Activated T-cell treated with anti-CD3 and anti-CD28 coated beads for 1 hour (primary cell): ENCODE measurements around the gene S100A14.
"Not testable (repeated sequence)": the region's sequence is repeated elsewhere in the genome, so short reads cannot be mapped to it uniquely, and the experiment has no call there.

ENCODE experiments used
- DNase-seq: peaks from one replicate; pipeline ENCODE4 v3.0.0-alpha.2; 2020; ENCODE audit warnings: low read depth

The S100A14 gene

DNA sequence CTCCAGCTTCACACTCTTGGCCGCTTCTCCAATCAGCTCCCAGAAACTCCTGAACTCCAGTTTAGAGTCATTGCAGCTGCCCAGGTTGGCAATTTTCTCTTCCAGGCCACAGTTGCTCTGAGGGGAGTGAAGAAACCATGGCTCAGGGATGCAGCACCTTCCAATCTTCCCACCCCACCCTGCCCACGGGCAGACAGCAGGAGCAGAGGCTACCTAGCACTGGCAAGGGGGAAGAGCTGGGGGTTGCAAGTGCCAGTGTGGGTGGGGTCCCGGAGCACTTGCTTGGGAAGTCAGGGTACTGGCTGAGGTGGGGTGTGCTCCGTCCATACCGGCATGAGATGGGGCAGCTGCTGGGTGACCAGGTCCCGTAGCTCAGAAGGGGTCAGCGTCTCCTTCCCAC lies 1.2 kb downstream of the S100A14 start:
- no peak for DNase-seq

GRCh38 chr1:153614189-153614900 lies 1.8 kb downstream of the S100A14 start:
- DNase-seq = no peak

DNA sequence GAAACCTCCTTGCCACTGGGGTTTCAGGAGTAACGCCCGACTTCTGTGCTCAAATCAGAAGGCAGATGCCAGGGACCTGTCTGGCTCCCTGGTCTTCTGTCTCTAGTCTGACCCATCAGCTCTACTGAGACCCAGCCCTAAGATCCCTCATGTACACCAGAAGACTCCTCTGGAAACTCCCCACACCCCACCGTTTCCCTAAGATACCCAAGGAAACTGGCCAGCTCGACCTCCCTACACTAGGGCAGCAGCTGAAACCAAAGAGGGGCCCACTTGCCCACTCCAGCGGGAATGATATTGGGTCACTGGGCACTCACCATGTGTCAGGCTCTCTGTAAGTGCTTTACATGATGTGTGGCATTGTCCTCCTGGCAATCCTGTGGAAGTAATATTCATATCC lies 2.7 kb downstream of the S100A14 start:
- DNase-seq = no peak

DNA sequence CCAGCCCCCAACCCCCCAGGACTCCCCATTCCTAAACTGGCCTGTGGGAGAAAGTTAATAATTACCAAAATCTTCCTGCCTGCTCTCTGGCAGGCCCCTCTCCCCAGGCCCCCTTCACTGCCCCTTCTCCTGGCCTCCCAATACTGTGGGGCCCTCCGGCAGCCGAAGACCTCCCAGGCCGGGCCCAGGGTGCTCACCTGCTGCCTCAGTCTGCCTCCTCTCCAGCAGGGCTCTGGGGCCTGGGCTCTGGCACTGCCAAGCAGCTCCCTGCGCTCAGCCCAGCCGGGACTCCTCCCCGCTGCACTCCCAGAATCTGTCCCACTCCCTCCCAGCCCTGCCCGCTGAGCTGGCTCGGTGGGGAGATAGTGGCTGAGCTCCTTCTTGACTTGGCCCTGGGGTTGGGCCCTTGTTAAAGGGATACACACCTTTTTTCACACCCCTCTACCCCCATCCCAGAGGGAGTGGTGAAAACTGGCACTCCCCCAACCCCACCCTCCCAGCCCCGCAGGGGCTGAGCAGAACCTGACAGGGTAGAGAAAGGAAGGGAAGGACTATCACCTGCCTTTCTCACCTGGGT lies 3.3 kb downstream of the S100A14 start, which contains the start of gene S100A16:
S100A16 (minus strand) TSS at position 383 of the 577 bp plus-strand sequence. CDS start 4,986 bp downstream, outside the sequence.
- DNase-seq = no peak

DNA sequence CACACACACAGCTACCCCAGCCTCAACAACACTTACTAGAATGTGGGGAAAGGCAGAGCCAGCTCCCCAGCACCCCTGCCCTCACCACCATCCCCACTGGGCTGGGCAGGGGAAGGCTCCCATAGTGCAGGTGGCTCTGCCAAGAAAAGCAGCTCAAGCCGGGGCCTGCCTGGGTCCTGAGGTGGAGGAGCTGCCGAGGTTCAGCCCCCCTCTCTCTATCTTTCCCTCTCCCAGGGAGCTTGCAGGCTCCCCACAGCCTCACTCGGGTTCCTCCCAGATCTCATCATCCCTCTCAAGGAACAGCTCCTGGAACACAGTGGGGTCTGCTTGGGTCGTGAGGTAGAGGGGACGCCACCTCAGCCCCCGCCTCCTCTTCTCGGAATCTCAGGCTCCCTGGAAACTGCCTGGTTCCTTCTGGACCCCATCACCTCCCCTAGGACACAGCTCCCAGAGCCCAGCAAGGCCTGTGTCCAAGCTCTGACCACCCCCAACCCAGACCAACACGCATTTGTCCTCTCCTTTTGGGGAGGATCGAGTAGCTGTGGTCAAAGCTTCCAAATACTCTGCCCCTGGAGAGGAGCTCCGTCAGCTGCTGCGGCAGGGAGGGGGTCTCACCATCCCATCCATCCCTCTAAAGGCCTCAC lies 3.9 kb downstream of the S100A14 start:
- no peak for DNase-seq

GRCh38 chr1:153611356-153611755 lies 4.8 kb downstream of the S100A14 start:
- DNase-seq = no peak

DNA sequence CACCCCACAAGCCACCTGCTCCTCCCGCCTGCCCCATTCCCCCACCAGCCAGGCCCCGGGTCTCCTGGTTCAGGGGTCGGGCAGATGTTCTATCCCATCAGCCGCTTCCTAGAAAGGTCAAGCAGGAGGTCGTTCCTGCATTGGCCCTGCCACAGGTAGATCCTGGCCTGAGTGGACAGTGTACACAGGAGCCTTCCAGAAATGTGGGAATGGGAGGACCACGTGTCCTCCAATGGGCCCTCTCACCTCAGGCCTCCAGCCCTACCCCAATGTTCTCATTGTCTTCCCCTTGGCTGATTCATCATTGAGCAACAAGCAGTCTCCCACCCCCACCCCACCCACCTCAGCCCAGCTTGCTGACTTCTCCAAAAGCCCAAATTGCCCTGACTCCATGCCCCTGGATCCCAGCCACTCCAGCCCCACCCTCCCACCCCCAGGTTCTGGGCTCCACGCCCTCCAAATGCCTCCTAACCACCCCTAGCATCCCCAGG lies 5.3 kb downstream of the S100A14 start:
- DNase-seq = no peak

- no peak for DNase-seq
These were observed 5.8 kb downstream of the S100A14 start for GRCh38 chr1:153610334-153610733.

DNA sequence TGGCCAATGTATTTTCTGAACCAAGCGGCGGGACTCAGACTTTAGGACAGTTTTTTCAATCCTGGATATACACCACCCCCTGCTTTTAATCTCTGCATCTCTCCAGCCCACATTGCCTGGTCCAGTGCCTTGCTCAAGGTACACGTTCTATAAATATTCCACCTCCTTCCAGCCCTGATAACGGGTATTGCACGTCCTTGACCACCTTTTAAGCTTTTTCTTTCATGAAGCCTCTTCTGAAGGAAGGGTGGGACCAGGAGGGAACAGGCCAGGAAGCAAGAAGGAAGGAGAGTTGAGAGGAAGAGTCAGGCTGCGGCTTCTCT lies 6.6 kb downstream of the S100A14 start:
- DNase-seq = no peak

- DNase-seq = no peak
These were observed 7.2 kb downstream of the S100A14 start for GRCh38 chr1:153608742-153609584.

GRCh38 chr1:153608089-153608682 lies 7.9 kb downstream of the S100A14 start:
- no peak for DNase-seq

DNA sequence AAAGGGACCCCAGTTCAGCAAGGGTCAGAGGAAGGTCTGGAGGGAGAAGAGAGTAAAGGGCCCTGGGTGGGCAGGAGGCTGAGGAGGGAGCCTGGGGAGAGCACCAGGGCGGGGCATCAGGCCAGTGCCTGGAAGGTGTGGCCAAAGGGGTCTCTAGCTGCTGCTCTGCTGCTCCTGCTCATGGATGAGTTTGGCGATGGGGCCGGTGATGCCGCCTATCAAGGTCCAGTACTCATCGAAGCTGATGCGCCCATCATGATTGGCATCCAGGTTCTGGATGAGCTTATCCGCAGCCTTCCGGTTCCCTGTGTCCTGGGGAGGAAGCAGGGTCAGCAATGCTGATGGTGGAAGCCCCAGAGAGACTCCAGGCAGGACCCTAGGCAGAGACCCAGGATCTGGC lies 8.7 kb downstream of the S100A14 start:
- DNase-seq = no peak

DNA sequence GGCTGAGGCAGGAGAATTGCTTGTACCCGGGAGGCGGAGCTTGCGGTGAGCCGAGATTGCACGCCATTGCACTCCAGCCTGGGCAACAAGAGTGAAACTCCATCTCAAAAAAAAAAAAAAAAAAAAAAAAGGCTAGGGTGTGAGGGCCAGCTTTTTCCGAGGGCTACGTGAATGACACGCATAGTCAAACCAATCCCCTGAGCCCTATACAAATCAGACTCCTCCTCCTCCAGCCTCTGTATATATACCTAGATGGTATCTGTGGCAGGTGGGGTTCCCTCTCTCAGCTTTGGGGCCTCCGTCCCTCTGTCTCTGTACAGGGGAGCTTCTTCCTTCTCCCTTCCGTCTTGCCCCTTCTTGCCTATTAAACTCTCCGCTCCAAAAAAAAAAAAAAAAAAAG lies 9.9 kb downstream of the S100A14 start:
- no peak for DNase-seq

DNA sequence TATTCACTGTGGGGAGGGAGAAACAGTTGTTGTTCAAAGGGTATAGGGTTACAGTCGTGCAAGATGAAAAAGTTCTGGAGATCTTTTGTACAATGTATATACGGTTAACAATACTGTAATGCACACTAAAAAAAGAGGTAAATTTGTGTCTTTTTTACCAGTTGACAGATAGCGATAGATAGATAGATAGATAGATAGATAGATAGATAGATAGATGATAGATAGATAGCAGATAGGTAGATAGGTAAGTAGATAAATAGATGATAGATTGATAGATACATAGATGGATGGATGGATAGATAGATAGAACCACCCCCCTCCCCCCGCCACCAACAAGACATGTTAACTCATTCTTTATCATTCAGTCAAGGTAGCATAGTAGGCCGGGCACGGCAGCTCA lies 13.4 kb downstream of the S100A14 start:
- DNase-seq = no peak

DNA sequence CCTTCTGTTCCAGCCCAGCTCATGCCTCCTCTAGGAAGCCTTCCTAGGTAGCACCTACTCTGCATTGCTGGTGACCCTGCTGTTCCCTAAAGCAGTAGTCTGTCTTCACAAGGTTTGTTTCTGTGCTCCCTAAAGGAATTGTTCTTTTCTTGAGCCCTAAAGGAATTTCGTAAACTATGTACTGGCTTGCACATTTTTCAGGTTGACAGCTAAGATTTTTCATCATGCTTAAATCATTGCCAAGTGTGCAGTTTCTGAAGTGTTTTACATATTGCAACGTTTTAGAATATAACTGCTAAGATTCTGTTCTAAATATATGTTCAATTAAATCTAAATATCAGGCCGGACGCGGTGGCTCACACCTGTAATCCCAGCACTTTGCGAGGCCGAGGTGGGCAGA lies 16.3 kb downstream of the S100A14 start:
- no peak for DNase-seq

DNA sequence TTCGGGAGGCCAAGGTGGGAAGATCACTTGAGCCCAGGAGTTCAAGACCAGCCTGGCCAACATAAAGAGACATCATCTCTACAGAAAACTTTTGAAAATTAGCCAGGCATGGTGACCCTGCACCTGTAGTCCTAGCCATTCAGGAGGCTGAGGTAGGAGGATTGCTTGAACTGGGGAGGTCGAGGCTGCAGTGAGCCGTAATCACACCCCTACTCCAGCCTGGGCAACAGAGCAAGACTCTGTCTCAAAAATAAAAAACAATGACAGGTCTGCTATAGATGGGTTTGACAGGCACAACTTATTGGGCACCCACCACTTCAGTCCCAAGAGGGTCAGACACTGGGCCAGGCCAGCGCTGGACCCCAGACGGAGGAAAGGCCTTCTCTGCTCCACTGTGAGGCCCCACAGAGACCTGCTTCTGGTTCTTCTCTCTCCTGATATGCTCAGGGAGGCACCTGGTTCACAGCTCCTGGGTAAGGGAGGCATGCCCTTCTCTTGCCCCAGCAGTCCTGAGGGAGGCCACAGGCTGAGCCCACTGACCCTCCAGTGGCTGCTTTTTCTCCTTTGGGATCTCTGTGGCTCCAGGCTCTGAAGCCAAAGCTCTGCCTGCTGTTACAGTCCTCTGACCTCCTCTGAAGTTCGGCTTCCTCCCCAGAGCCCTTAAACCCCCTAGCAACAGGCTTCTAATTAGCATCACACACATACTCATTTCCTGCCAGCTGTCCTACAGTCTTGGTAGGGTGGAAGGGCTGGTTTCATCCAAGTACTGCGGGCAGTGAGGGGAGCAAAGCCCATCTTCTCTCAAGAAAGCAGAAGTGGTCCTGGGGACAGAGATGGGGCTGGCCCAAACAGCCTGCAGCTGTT lies 17.6 kb downstream of the S100A14 start:
- DNase-seq = no peak

DNA sequence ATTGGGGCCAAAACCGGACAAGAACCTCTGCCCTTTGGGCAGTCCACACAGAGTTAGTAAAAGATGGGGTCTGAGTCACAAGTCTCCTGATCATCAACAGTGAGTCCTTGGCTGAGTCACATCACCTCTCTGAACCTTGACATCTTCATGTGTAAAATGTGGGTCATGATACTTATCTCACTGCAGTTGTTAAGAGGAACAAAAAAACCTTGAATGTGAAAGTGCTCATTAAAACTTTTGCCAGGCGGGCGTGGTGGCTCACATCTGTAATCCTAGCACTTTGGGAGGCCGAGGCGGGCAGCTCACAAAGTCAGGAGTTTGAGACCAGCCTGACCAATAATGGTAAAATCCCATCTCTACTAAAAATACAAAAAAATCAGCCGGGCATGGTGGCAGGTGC lies 18.9 kb downstream of the S100A14 start:
- DNase-seq = no peak

GRCh38 chr1:153592748-153593147 lies 23.4 kb downstream of the S100A14 start:
- no peak for DNase-seq

GRCh38 chr1:153588482-153588881 lies 27.6 kb downstream of the S100A14 start:
- no peak for DNase-seq

- DNase-seq = not testable (repeated sequence)
These were observed 28.1 kb downstream of the S100A14 start for GRCh38 chr1:153588033-153588432.

GRCh38 chr1:153587314-153587713 lies 28.8 kb downstream of the S100A14 start:
- no peak for DNase-seq
